ENCODE results near the gene ST6GALNAC1.

The ST6GALNAC1 gene

GRCh38 chr17:76575570-76575969 is 68.0 kb downstream of the ST6GALNAC1 start:
- no peak for FAIRE-seq

Measured in TTC549 (cell line).